ENCODE measurements around the gene RTL5. TPM values are rescaled to one million over a fixed set of nuclear protein-coding genes. Genes with fewer than 3 reads are reported as not detected.

RTL5 gene
- total RNA-seq, 2 donors from 2014 or later: 2.6 to 2.7 TPM

- no peak for ATAC-seq
- peak overlapping the region; percentile 84 for H3K27ac Mint-ChIP-seq
- no peak overlapping the region for H3K4me3 Mint-ChIP-seq
- no peaks in the 10 kb centered on the region for H3K27me3 Mint-ChIP-seq
- H3K36me3 Mint-ChIP-seq (ENCODE audit: low read depth): no peaks in the 10 kb centered on the region
- no peak for DNase-seq
- H3K4me1 Mint-ChIP-seq: peaks cover 23% of the 10 kb centered on the region
- H3K9me3 ChIP-seq (ENCODE audit: control insufficient read depth, low read length, poor library complexity, severe bottlenecking): no peaks in the 10 kb centered on the region
Observed at GRCh38 chrX:72113461-72113860, 18.3 kb downstream of the RTL5 start.

- ATAC-seq (no peak), DNase-seq (no peak)
- Mint-ChIP-seq H3K4me1 (peaks cover 27% of the 10 kb centered on the region), H3K4me3 (no peak overlapping the region), H3K27me3 (no peaks in the 10 kb centered on the region), H3K27ac (no peak overlapping the region), H3K36me3 (ENCODE audit: low read depth) (peaks cover 6% of the 10 kb centered on the region)
- no peaks in the 10 kb centered on the region for H3K9me3 ChIP-seq (ENCODE audit: control insufficient read depth, low read length, poor library complexity, severe bottlenecking)
Observed at GRCh38 chrX:72110876-72111708, 20.6 kb downstream of the RTL5 start.

GRCh38 chrX:72110051-72110875 is 21.5 kb downstream of the RTL5 start:
- Mint-ChIP-seq H3K4me1 (peaks cover 24% of the 10 kb centered on the region), H3K36me3 (ENCODE audit: low read depth) (peaks cover 6% of the 10 kb centered on the region), H3K27me3 (no peaks in the 10 kb centered on the region), H3K4me3 (no peak overlapping the region), H3K27ac (peak overlapping the region; percentile 39)
- ATAC-seq: no peak
- H3K9me3 ChIP-seq (ENCODE audit: control insufficient read depth, low read length, poor library complexity, severe bottlenecking): no peaks in the 10 kb centered on the region
- DNase-seq: no peak

- ATAC-seq: no peak
- Mint-ChIP-seq H3K27ac (peak overlapping the region; percentile 39), H3K4me1 (peaks cover 34% of the 10 kb centered on the region), H3K27me3 (no peaks in the 10 kb centered on the region), H3K4me3 (no peak overlapping the region), H3K36me3 (ENCODE audit: low read depth) (peaks cover 6% of the 10 kb centered on the region)
- no peaks in the 10 kb centered on the region for H3K9me3 ChIP-seq (ENCODE audit: control insufficient read depth, low read length, poor library complexity, severe bottlenecking)
- DNase-seq: no peak
Observed at GRCh38 chrX:72108666-72109065, 23.0 kb downstream of the RTL5 start.

- DNase-seq (no peak), ATAC-seq (no peak)
- peak overlapping the region; percentile 22 for H3K4me3 Mint-ChIP-seq
- peak overlapping the region; percentile 93 for H3K27ac Mint-ChIP-seq
- H3K27me3 Mint-ChIP-seq: no peaks in the 10 kb centered on the region
- peaks cover 6% of the 10 kb centered on the region for H3K36me3 Mint-ChIP-seq (ENCODE audit: low read depth)
- peaks cover 34% of the 10 kb centered on the region for H3K4me1 Mint-ChIP-seq
- no peaks in the 10 kb centered on the region for H3K9me3 ChIP-seq (ENCODE audit: control insufficient read depth, low read length, poor library complexity, severe bottlenecking)
Observed at GRCh38 chrX:72107841-72108595, 23.7 kb downstream of the RTL5 start.

- peak overlapping the region; percentile 32 for H3K4me3 Mint-ChIP-seq
- H3K27ac Mint-ChIP-seq: peak overlapping the region; percentile 93
Observed at GRCh38 chrX:72107320-72107719, 24.4 kb downstream of the RTL5 start.

GRCh38 chrX:72105436-72105835 is 26.3 kb downstream of the RTL5 start:
- peaks cover 40% of the 10 kb centered on the region for H3K4me1 Mint-ChIP-seq
- peaks cover 6% of the 10 kb centered on the region for H3K36me3 Mint-ChIP-seq (ENCODE audit: low read depth)
- H3K9me3 ChIP-seq (ENCODE audit: control insufficient read depth, low read length, poor library complexity, severe bottlenecking): no peaks in the 10 kb centered on the region
- H3K27ac Mint-ChIP-seq: peak overlapping the region; percentile 99
- DNase-seq (peak; percentile 20 to 60 (median 32)), ATAC-seq (peak; percentile 79)
- no peaks in the 10 kb centered on the region for H3K27me3 Mint-ChIP-seq
- H3K4me3 Mint-ChIP-seq: peak overlapping the region; percentile 85

More at GRCh38 chrX:72107320-72107719, 24.4 kb downstream of the RTL5 start:
- Mint-ChIP-seq H3K27me3 (no peaks in the 10 kb centered on the region), H3K4me1 (peaks cover 37% of the 10 kb centered on the region), H3K36me3 (ENCODE audit: low read depth) (peaks cover 6% of the 10 kb centered on the region)
- peak in 1 of 3 donors; percentile 33 for DNase-seq
- no peaks in the 10 kb centered on the region for H3K9me3 ChIP-seq (ENCODE audit: control insufficient read depth, low read length, poor library complexity, severe bottlenecking)
- peak; percentile 44 for ATAC-seq

- H3K36me3 Mint-ChIP-seq (ENCODE audit: low read depth): peaks cover 4% of the 10 kb centered on the region
- H3K9me3 ChIP-seq (ENCODE audit: control insufficient read depth, low read length, poor library complexity, severe bottlenecking): no peaks in the 10 kb centered on the region
- peak overlapping the region; percentile 66 for H3K4me3 Mint-ChIP-seq
- peaks cover 40% of the 10 kb centered on the region for H3K4me1 Mint-ChIP-seq
- no peak for ATAC-seq
- no peak for DNase-seq
- no peaks in the 10 kb centered on the region for H3K27me3 Mint-ChIP-seq
- H3K27ac Mint-ChIP-seq: peak overlapping the region; percentile 99
Observed at GRCh38 chrX:72102760-72103159, 29.0 kb downstream of the RTL5 start.

GRCh38 chrX:72102126-72102525 is 29.6 kb downstream of the RTL5 start:
- DNase-seq (no peak), ATAC-seq (no peak)
- no peaks in the 10 kb centered on the region for H3K9me3 ChIP-seq (ENCODE audit: control insufficient read depth, low read length, poor library complexity, severe bottlenecking)
- peak overlapping the region; percentile 93 for H3K4me3 Mint-ChIP-seq
- H3K27me3 Mint-ChIP-seq: no peaks in the 10 kb centered on the region
- peaks cover 34% of the 10 kb centered on the region for H3K4me1 Mint-ChIP-seq
- peak overlapping the region; percentile 99 for H3K27ac Mint-ChIP-seq
- no peaks in the 10 kb centered on the region for H3K36me3 Mint-ChIP-seq (ENCODE audit: low read depth)

GRCh38 chrX:72101597-72102037 is 30.1 kb downstream of the RTL5 start:
- DNase-seq: no peak
- no peaks in the 10 kb centered on the region for H3K36me3 Mint-ChIP-seq (ENCODE audit: low read depth)

GRCh38 chrX:72100824-72101351 is 30.8 kb downstream of the RTL5 start:
- peaks cover 34% of the 10 kb centered on the region for H3K4me1 Mint-ChIP-seq
- DNase-seq (peak; percentile 45 to 67 (median 51)), ATAC-seq (peak; percentile 67)
- H3K36me3 Mint-ChIP-seq (ENCODE audit: low read depth): no peaks in the 10 kb centered on the region
- H3K27ac Mint-ChIP-seq: peak overlapping the region; percentile 99
- no peaks in the 10 kb centered on the region for H3K27me3 Mint-ChIP-seq
- H3K4me3 Mint-ChIP-seq: peak overlapping the region; percentile 93
- no peaks in the 10 kb centered on the region for H3K9me3 ChIP-seq (ENCODE audit: control insufficient read depth, low read length, poor library complexity, severe bottlenecking)

More at GRCh38 chrX:72101597-72102037, 30.1 kb downstream of the RTL5 start:
- H3K4me1 Mint-ChIP-seq: peaks cover 34% of the 10 kb centered on the region
- H3K9me3 ChIP-seq (ENCODE audit: control insufficient read depth, low read length, poor library complexity, severe bottlenecking): no peaks in the 10 kb centered on the region
- H3K27ac Mint-ChIP-seq: peak overlapping the region; percentile 99
- ATAC-seq: no peak
- no peaks in the 10 kb centered on the region for H3K27me3 Mint-ChIP-seq
- H3K4me3 Mint-ChIP-seq: peak overlapping the region; percentile 93

GRCh38 chrX:72100051-72100755 is 31.5 kb downstream of the RTL5 start:
- Mint-ChIP-seq H3K4me3 (peak overlapping the region; percentile 93), H3K27ac (peak overlapping the region; percentile 99), H3K4me1 (peaks cover 34% of the 10 kb centered on the region), H3K36me3 (ENCODE audit: low read depth) (no peaks in the 10 kb centered on the region), H3K27me3 (no peaks in the 10 kb centered on the region)
- ATAC-seq: peak; percentile 74
- H3K9me3 ChIP-seq (ENCODE audit: control insufficient read depth, low read length, poor library complexity, severe bottlenecking): no peaks in the 10 kb centered on the region
- peak in 2 of 3 donors; percentile 19 to 25 for DNase-seq

All from T-helper 17 cell (primary cell).